DLD1 (cell line): ENCODE results near the gene TMTC4.

Experiments
- in situ Hi-C: cut with HindIII; loops from 2 replicates; pipeline ENCODE4 v1.10.0; 2017; ENCODE audit warnings: low sequenced_read_pairs

TMTC4 gene

GRCh38 chr13:100668408-100668807 lies 6.2 kb downstream of the TMTC4 start:
- in situ Hi-C loops = no loop called here

DNA sequence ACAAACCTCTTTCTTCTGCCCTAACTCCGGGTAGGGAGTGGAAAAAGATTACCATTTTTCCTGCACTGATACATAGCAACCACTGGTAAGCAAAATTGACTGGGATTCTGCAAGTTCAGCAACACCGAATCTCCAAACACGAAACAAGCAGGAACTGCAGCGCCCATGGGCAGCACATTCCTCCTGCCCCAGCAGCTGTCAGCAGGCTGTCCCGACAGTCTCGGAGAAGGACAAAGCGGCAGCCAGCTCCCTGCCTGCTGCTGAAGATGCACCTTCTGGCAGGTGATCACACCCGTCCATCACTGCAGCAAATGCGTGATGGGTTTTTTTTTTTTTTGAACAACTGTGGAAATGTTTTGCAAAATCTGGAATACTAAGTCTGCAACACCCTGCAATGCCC lies 6.7 kb downstream of the TMTC4 start:
- in situ Hi-C loops = no loop called here

GRCh38 chr13:100666124-100666523 lies 8.5 kb downstream of the TMTC4 start:
- in situ Hi-C loops = no loop called here

DNA sequence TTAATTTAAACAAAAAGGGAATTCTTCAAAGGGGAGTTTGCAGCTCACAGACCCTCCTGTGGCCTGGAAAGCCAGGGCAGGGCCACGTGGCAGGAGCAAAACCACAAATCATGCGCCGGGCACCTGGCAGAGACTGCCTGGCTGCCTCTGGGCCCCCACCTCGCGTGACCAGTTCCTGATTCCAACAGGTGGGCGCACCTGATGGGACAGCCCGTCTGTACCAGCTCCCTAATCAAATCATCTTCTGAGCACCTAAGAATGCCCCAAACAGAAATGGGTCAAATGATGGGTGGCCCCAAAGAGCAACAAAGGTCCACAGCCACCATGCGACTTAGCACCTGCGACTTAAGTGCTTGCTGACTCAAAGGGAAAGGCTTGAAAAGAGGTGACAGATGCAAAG lies 9.2 kb downstream of the TMTC4 start:
- in situ Hi-C loops = no loop called here

DNA sequence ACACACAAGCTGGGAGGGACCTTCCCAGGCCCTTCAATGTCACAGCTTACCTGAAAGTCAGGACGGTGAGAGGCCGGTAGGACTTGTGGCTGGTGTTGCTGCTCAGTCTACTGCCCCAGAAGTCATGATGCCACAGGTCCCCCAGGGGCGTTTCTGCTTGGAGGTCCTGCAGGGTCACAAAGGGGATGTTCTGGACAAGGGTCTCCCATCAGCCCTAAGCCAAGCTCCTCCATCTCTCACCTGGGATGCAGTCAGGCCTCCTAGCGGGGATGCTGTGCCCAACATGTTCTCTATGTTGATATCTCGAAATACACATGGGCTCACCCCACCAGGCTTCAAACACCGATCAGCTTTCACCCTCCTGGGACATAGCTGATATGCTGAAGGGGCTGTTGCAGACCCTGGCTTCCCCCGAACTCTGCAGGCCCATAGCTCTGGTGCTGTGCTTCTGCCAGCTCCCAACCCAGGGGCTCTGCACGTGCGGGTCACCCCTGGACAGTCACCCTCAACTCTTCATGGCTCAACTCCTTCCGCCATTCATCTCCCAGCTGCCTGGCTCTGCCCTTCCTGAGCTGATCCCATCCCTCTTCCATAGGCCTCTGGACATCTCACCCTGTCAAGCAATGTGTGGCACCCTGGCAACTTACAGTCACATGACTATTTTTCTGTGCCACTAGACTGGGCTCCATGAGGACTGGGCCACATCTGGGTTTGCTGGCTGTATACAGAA lies 10.3 kb downstream of the TMTC4 start:
- in situ Hi-C loops = no loop called here

DNA sequence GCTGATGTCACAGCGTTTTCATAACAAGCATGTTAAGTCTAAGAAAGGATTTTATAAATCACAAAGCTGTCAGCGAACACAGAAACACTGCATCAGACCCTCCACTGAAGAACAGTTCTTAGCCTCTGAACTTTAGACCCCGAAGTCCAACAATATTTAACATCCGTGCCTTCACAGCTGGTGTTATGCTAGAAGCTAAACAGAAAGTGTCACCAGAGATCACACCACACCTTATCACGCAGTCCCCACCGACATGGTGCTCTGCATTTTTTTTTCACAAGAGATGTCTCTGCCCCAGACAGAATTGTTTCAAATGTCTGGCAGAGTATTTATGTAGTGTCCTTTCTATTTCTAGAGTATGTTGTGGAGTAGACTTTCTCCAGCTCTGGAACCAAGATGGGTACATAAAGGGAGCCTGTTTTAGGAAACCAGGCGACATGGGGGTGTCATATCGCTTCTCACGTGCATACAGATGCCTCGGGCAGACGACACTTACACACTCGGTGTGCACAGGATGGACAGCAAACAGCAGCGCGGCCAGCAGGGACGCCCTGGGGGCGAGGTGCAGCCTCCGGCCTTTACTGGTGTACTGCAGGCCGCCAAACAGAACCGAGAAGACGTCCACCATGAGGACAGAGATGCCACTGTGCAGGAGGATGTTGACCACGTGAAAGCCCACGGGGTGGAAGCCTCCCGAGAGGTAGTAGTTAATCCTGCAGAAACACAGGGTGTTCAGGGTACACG lies 12.0 kb downstream of the TMTC4 start:
- in situ Hi-C loops = no loop called here

GRCh38 chr13:100660761-100661160 lies 13.8 kb downstream of the TMTC4 start:
- in situ Hi-C loops = no loop called here

GRCh38 chr13:100659578-100659977 lies 15.0 kb downstream of the TMTC4 start:
- in situ Hi-C loops = no loop called here

DNA sequence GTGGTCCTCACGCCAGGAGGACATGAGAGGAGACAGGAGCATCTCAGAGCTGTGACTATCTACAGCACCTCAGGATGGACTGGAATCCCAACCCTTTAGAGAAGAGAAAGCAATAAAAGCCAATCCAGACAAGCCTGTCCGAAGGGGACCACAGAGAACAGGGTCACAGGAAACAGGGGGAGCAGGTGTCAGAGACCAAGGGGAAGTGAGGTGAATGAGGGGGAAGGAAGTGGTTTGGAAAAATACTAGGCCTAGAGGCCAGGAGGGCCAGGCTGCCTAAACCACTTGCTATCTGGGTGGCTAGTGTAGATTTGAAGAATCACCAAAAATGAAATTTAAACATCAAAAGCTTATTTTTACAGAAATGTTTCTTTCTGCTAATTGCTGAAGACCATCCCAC lies 16.2 kb downstream of the TMTC4 start:
- in situ Hi-C loops = no loop called here

DNA sequence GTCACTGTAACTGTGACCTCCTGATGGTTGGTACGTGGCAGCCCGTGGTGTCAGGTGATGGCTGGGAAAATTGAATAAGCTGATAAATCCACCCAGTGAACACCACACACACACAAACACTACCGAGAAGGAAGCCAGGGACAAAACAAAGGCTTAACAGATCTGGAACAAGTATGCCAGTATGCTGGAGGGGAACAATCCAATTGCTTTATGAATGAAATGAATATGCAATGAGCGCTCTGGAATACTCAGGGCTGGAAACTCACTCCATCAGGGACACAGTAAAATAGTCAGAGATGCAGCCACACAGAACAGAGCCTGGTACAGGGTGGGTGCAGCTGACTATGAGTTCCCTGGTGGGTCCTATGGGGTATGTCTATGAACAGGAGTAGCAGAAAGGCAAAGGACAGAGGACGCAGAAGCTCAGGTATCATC lies 16.7 kb downstream of the TMTC4 start:
- in situ Hi-C loops = no loop called here

DNA sequence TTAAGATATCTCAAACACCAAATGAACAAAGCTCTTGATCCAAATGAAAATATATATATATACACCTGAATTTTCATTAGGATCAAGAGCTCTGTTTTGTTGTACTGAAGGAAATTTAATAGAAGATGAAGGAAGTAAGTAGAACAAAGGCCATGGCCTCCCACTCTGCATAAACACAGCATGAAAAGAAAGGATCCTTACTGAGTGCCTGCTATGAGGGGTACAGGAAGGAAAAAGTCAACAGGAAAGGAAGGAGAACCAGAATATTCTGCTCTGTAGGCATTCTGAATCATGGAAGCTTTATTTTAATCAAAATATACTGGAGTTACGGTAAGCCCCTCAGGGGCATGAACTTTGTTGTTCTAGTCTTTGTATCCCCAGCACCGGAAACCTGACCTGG lies 22.1 kb downstream of the TMTC4 start:
- in situ Hi-C loops = no loop called here

DNA sequence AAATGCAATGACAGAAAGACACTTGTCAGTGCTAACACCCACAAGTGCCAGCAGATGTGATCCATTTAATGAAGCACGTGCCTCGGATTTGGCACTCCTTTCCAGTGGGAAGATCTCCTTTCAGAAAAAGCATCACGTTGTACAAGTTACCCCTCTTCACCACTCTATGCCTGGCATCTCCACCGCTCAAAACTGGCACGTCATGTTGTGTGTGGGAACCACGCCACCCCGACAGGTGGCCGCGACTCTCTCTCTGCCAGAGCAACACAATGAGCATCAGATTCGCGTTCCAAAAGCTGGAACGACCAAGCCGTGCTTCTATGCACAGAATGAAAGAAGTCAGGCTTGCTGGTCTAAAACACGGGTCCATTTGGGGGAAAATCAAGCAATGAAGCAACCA lies 24.3 kb downstream of the TMTC4 start:
- in situ Hi-C loops = no loop called here

- in situ Hi-C loops = no loop called here
Measured at GRCh38 chr13:100648354-100648753, 26.2 kb downstream of the TMTC4 start.

GRCh38 chr13:100646871-100647270 lies 27.7 kb downstream of the TMTC4 start:
- in situ Hi-C loops = no loop called here

GRCh38 chr13:100646030-100646673 lies 28.4 kb downstream of the TMTC4 start:
- in situ Hi-C loops = no loop called here

DNA sequence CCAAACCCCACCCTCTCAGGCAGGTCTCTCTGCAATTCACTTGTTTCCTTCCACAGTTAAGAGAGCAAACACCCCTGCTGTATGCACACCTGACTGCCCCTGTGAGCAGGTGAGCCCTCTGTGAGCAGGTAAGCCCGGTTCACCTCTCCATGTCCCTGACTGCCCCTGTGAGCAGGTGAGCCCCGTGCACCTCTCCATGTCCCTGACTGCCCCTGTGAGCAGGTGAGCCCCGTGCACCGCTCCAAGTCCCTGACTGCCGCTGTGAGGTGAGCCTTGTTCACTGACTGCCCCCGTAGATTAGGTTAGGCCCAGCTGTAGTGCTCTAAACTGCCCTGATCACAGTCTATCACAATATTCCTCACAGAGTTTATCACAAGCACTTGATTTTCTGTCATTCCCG lies 29.2 kb downstream of the TMTC4 start:
- in situ Hi-C loops = no loop called here

- in situ Hi-C loops = no loop called here
Measured at GRCh38 chr13:100644371-100644770, 30.2 kb downstream of the TMTC4 start.

- in situ Hi-C loops = no loop called here
Measured at GRCh38 chr13:100637796-100638195, 36.8 kb downstream of the TMTC4 start.

DNA sequence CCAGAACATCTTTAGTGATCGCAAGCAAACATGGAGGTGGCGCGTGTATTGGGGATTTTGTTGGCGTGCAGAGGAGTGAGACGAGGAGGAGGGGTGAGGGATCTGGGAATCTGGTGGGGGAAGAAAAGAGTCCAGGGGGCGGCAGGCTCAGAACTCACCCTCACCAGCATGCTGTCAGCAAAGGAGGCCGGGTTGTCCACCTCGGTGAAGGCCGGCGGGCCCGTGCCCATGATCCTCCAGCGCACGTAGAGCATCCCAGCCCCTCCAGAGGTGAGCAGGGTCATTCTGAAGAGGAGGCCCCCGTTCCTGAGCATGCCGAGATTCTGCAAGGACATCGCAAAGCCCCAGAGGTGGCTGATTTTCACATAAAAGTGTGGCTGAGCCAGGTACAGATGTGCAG lies 37.2 kb downstream of the TMTC4 start:
- in situ Hi-C loops = no loop called here

DNA sequence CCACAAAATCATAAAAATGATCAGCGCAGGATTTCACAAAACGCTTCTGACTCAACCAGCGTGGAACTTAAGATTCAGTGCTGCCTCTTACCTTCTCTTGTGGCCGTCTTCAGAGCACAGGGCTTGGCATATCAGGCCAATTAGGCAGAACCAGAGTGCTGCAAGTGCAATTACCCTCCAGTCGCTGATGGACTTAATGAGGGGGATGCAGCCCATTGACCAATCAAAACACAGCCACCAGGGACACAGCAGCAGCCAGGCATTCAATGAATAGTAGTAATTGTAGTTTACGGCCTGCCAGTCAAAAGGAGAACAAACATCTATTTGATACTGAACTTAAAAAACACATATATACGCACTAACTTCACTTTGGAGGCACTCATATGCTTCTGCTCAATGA lies 38.2 kb downstream of the TMTC4 start:
- in situ Hi-C loops = no loop called here

GRCh38 chr13:100636004-100636403 lies 38.6 kb downstream of the TMTC4 start:
- in situ Hi-C loops = no loop called here

DNA sequence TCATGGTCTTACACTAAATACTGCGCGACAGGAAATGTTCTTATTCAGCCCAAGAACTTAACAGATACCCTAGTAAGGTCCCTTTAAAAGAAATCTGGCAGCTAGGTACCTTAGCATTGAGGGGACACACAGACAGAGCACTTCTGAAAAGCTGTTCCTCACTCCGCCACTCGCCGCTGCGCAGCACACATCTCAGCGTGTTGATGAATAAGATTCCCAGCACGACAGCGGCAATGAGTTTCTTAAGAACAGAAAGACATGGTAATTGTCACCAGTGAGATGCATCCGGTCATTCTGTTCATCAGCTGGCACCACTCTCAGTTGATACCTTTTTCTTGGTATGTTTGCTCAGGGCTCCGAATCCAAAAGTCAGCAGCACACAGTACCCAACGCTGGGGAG lies 39.9 kb downstream of the TMTC4 start:
- in situ Hi-C loops = no loop called here
